ENCODE data around the gene GOSR1. TPM values are rescaled to one million over a fixed set of nuclear protein-coding genes. Genes with fewer than 3 reads are reported as not detected.
A peak's percentile ranks its signal among the peaks of the same experiment; 100 is the strongest.

GOSR1 gene
- total and polyA plus RNA-seq, 2 donors (not counting 1 experiment from before 2014, with no cell fraction given), result 28.6 to 44.7 TPM

GRCh38 chr17:30530346-30531025, 53.3 kb downstream of the GOSR1 start:
- DNase-seq (ENCODE audit: low read depth in 2 of 2), result peak in 1 of 2 donors; percentile 78
- H2AFZ ChIP-seq (ENCODE audit: low read length), result no peak overlapping the region
- H3K36me3 ChIP-seq (ENCODE audit: control insufficient read depth, insufficient read depth, low read length), result no peaks in the 10 kb centered on the region
- no peak overlapping the region for H3K4me3 ChIP-seq (replicated peaks in 1 of 4; ENCODE audit: control extremely low read depth in 1 of 4, insufficient read depth in 1 of 4, low read depth in 3 of 4, low read length in 4 of 4)
- H3K4me1 ChIP-seq (ENCODE audit: control insufficient read depth, extremely low read depth, insufficient read depth, low read length), result peaks cover 2% of the 10 kb centered on the region
- H3K27me3 ChIP-seq (ENCODE audit: control insufficient read depth, insufficient read depth, low read length), result no peaks in the 10 kb centered on the region
- no peaks in the 10 kb centered on the region for H4K20me1 ChIP-seq (ENCODE audit: control insufficient read depth, extremely low read depth, insufficient read depth, low read length)
- no peaks in the 10 kb centered on the region for H3K9me3 ChIP-seq (ENCODE audit: control insufficient read depth, insufficient read depth, low read depth, low read length)
- no peak overlapping the region for H3K4me2 ChIP-seq (ENCODE audit: extremely low read depth, insufficient read depth, low read length)
- H3K79me2 ChIP-seq (ENCODE audit: control insufficient read depth, insufficient read depth, low read length), result no peaks in the 10 kb centered on the region
- no peak overlapping the region for H3K27ac ChIP-seq (ENCODE audit: insufficient read depth, low read length)
- no peak overlapping the region for H3K9ac ChIP-seq (ENCODE audit: insufficient read depth, low read length)
- TF ChIP-seq CTCF (conservative IDR thresholded peaks at IDR 0.05 in 1 of 2, IDR thresholded peaks at IDR 0.05 in 1 of 2; ENCODE audit: low read depth in 1 of 2, low read length in 2 of 2), result no peak
- TF ChIP-seq EZH2 (IDR thresholded peaks at IDR 0.05; ENCODE audit: low read length, missing control alignments), result no peak

- H3K27me3 ChIP-seq (ENCODE audit: control insufficient read depth, insufficient read depth, low read length), result no peaks in the 10 kb centered on the region
- no peaks in the 10 kb centered on the region for H3K36me3 ChIP-seq (ENCODE audit: control insufficient read depth, insufficient read depth, low read length)
- H3K4me2 ChIP-seq (ENCODE audit: extremely low read depth, insufficient read depth, low read length), result no peak overlapping the region
- peaks cover 2% of the 10 kb centered on the region for H3K4me1 ChIP-seq (ENCODE audit: control insufficient read depth, extremely low read depth, insufficient read depth, low read length)
- no peak overlapping the region for H3K9ac ChIP-seq (ENCODE audit: insufficient read depth, low read length)
- no peak overlapping the region for H3K4me3 ChIP-seq (replicated peaks in 1 of 4; ENCODE audit: control extremely low read depth in 1 of 4, insufficient read depth in 1 of 4, low read depth in 3 of 4, low read length in 4 of 4)
- no peak overlapping the region for H2AFZ ChIP-seq (ENCODE audit: low read length)
- H3K27ac ChIP-seq (ENCODE audit: insufficient read depth, low read length), result no peak overlapping the region
- H3K79me2 ChIP-seq (ENCODE audit: control insufficient read depth, insufficient read depth, low read length), result no peaks in the 10 kb centered on the region
- H3K9me3 ChIP-seq (ENCODE audit: control insufficient read depth, insufficient read depth, low read depth, low read length), result no peaks in the 10 kb centered on the region
- no peaks in the 10 kb centered on the region for H4K20me1 ChIP-seq (ENCODE audit: control insufficient read depth, extremely low read depth, insufficient read depth, low read length)
- TF ChIP-seq CTCF (conservative IDR thresholded peaks at IDR 0.05 in 1 of 2, IDR thresholded peaks at IDR 0.05 in 1 of 2; ENCODE audit: low read depth in 1 of 2, low read length in 2 of 2) (no peak), EZH2 (IDR thresholded peaks at IDR 0.05; ENCODE audit: low read length, missing control alignments) (no peak)
- no peak for DNase-seq (ENCODE audit: low read depth in 2 of 2)
Measured at GRCh38 chr17:30532871-30533270, 55.7 kb downstream of the GOSR1 start.

GRCh38 chr17:30534298-30534697, 57.1 kb downstream of the GOSR1 start:
- peaks cover 2% of the 10 kb centered on the region for H3K4me1 ChIP-seq (ENCODE audit: control insufficient read depth, extremely low read depth, insufficient read depth, low read length)
- no peak overlapping the region for H2AFZ ChIP-seq (ENCODE audit: low read length)
- no peak overlapping the region for H3K4me2 ChIP-seq (ENCODE audit: extremely low read depth, insufficient read depth, low read length)
- no peaks in the 10 kb centered on the region for H4K20me1 ChIP-seq (ENCODE audit: control insufficient read depth, extremely low read depth, insufficient read depth, low read length)
- H3K9me3 ChIP-seq (ENCODE audit: control insufficient read depth, insufficient read depth, low read depth, low read length), result no peaks in the 10 kb centered on the region
- H3K27ac ChIP-seq (ENCODE audit: insufficient read depth, low read length), result no peak overlapping the region
- no peaks in the 10 kb centered on the region for H3K27me3 ChIP-seq (ENCODE audit: control insufficient read depth, insufficient read depth, low read length)
- H3K79me2 ChIP-seq (ENCODE audit: control insufficient read depth, insufficient read depth, low read length), result no peaks in the 10 kb centered on the region
- no peak for TF ChIP-seq EZH2 (IDR thresholded peaks at IDR 0.05; ENCODE audit: low read length, missing control alignments)
- TF ChIP-seq CTCF (conservative IDR thresholded peaks at IDR 0.05 in 1 of 2, IDR thresholded peaks at IDR 0.05 in 1 of 2; ENCODE audit: low read depth in 1 of 2, low read length in 2 of 2), result no peak
- no peak overlapping the region for H3K9ac ChIP-seq (ENCODE audit: insufficient read depth, low read length)
- no peaks in the 10 kb centered on the region for H3K36me3 ChIP-seq (ENCODE audit: control insufficient read depth, insufficient read depth, low read length)
- no peak overlapping the region for H3K4me3 ChIP-seq (replicated peaks in 1 of 4; ENCODE audit: control extremely low read depth in 1 of 4, insufficient read depth in 1 of 4, low read depth in 3 of 4, low read length in 4 of 4)
- DNase-seq (ENCODE audit: low read depth in 2 of 2), result no peak

All from fibroblast of lung (primary cell).